Neural crest cell (in vitro differentiated cells): Measurements from ENCODE around the gene PYGB. TPM values are rescaled to one million over a fixed set of nuclear protein-coding genes. Genes with fewer than 3 reads are reported as not detected.
A peak's percentile ranks its signal among the peaks of the same experiment; 100 is the strongest.

Experiments
- DNase-seq: peaks from one replicate; pipeline ENCODE4 v3.0.0; 2021; ENCODE audit warnings: low read depth, mixed read lengths, low spot score
- H3K27ac Mint-ChIP-seq: one replicate; pipeline ENCODE4 v1.8.0; 2021; ENCODE audit warnings: mild to moderate bottlenecking, mixed read lengths; ENCODE audit not compliant: unreplicated experiment
- H3K27me3 Mint-ChIP-seq: 2 replicates; pipeline ENCODE4 v1.8.0; 2021; ENCODE audit warnings: low read depth, mild to moderate bottlenecking, mixed read lengths
- H3K36me3 Mint-ChIP-seq: 2 replicates; pipeline ENCODE4 v1.8.0; 2021; ENCODE audit warnings: low read depth, mild to moderate bottlenecking, mixed read lengths
- H3K4me1 Mint-ChIP-seq: 2 replicates; pipeline ENCODE4 v1.8.0; 2021; ENCODE audit warnings: mixed read lengths
- H3K4me3 Mint-ChIP-seq: one replicate; pipeline ENCODE4 v1.8.0; 2021; ENCODE audit warnings: mild to moderate bottlenecking, mixed read lengths
- H3K9me3 Mint-ChIP-seq: 2 replicates; pipeline ENCODE4 v1.8.0; 2021; ENCODE audit warnings: mixed read lengths
- total RNA-seq: library from RNA; stranded (reverse); gene quantifications from 2 replicates; pipeline ENCODE4 v1.2.1, GENCODE V29; 2021
- TF ChIP-seq, protein P1 (sequence below): fragments of 200-600 bp; sonication (generic); conservative IDR thresholded peaks from 2 replicates; pipeline ENCODE4 v1.5.0; 2021; ENCODE audit warnings: antibody characterized with exemption, mild to moderate bottlenecking

The PYGB gene
- total RNA-seq, 1 donor from 2014 or later = 77.1 TPM

DNA sequence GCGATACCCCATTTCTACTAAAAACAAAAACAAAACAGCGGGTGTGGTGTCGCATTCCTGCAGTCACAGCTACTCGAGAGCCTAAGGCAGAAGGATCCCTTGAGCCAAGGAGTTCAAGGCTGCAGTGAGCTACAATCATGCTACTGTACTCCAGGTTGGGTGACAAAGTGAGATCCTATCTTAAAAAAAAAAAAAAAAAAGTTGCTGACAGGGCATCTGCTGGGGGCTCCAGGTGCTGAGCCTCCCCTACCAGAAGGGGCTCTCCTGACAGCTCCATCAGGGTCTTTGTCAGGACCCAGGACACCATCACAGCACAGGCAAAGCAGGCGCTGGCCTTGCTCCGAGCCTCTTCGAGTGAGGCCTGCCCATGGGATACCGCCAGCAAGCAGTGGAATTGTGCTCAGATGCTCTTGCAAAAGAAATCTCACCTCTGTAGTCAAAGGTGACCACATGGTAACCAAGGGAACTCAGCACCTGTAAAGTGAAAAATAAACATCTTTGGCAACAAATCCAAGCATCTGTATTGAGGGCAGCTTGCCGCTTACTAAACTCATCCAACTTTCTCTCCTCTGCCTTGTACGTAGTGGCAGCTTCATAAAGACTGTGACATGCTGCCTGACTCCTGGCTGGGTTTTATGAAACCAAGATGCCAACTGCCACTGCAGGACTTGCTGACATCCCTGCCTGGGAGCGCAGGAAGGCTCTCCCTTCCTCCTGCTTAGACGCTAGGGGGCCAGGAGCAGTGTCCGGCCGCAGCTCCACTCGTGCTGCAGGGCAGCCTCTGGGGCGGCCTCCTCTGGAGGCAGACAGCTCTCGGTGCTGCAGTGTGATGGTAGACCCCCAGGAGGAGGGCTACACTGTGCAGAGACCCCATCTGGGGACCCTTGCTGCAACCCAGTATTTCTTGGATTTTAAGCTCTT is 66.9 kb downstream of the PYGB start:
- TF ChIP-seq, protein P1, sequence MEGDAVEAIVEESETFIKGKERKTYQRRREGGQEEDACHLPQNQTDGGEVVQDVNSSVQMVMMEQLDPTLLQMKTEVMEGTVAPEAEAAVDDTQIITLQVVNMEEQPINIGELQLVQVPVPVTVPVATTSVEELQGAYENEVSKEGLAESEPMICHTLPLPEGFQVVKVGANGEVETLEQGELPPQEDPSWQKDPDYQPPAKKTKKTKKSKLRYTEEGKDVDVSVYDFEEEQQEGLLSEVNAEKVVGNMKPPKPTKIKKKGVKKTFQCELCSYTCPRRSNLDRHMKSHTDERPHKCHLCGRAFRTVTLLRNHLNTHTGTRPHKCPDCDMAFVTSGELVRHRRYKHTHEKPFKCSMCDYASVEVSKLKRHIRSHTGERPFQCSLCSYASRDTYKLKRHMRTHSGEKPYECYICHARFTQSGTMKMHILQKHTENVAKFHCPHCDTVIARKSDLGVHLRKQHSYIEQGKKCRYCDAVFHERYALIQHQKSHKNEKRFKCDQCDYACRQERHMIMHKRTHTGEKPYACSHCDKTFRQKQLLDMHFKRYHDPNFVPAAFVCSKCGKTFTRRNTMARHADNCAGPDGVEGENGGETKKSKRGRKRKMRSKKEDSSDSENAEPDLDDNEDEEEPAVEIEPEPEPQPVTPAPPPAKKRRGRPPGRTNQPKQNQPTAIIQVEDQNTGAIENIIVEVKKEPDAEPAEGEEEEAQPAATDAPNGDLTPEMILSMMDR = no peak
- H3K27me3 Mint-ChIP-seq = no peaks in the 10 kb centered on the region
- peak overlapping the region; percentile 69 for H3K27ac Mint-ChIP-seq
- DNase-seq = no peak
- peaks cover 20% of the 10 kb centered on the region for H3K4me1 Mint-ChIP-seq
- no peaks in the 10 kb centered on the region for H3K9me3 Mint-ChIP-seq
- H3K36me3 Mint-ChIP-seq = peaks cover 12% of the 10 kb centered on the region
- H3K4me3 Mint-ChIP-seq = no peak overlapping the region

DNA sequence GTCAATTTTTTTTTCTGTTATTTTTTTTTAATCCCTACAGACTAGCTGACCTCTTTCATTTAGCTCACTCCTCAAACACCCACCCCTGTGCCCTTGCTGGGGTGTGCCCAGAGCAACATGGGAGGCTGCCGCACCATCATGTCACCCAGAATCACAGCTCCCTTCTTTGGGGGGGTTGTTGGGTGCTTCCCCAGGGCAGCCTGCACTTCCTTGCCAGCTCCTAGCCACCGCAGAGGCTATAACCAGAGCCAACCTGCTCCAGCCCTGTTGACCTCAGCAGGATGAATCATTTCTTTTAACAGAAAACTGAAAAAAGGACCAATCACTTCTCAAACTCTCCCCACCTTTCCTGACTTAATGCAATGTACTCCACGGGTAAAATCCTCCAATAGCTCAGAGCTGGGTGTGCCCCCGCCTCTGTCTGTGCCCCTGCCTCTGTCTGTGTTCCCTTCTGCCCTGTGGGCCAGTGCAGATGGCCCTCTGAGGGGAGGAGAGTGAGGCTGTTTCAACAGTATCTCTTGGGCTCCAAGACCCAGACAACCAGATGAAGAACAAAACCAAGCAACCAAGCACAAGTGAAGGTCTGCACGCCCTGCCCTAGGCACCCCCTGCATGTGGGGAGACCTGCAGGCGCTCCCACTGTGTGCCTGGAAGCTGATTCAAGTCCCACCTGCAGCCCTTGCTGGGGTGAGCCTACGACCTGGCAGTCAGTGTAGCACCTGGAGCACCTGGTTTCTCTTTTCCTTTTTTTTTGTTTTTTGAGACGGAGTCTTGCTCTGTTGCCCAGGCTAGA is 67.7 kb downstream of the PYGB start:
- Mint-ChIP-seq H3K9me3 (no peaks in the 10 kb centered on the region), H3K4me3 (no peak overlapping the region), H3K36me3 (peaks cover 7% of the 10 kb centered on the region), H3K27me3 (no peaks in the 10 kb centered on the region), H3K27ac (no peak overlapping the region), H3K4me1 (peaks cover 18% of the 10 kb centered on the region)
- no peak for DNase-seq
- TF ChIP-seq, protein P1 = no peak

DNA sequence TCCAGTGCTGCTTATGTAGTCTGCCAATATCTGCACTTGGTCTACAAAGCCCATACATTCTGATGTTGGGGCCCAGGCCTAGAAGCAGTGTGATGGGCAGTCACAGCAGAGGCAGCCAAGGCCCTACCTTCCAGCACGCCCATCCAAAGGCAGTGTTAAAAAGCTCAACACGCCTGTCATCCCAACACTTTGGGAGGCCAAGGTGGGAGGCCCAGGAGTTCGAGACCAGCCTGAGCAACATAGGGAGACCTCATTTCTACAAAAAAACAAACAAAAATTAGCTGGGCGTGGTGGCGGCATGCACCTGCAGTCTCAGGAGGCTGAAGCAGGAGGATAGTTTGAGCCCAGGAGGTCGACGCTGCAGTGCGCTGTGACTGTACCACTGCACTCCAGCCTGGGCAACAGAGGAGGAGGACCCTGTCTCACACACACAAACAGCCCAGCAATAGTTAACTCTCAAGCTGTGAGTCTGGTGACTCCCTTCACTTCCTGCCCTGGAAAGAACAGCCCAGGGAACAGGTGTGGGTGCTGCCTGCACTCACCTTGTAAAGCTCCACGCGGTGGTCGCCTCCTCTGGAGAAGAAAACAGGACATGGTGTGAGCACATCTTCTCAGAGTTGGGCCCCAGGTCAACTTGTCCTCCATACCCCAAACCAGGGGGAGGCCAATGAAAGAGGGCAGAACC is 68.8 kb downstream of the PYGB start:
- Mint-ChIP-seq H3K4me1 (peaks cover 19% of the 10 kb centered on the region), H3K9me3 (no peaks in the 10 kb centered on the region), H3K36me3 (peaks cover 6% of the 10 kb centered on the region), H3K27me3 (no peaks in the 10 kb centered on the region), H3K27ac (no peak overlapping the region), H3K4me3 (no peak overlapping the region)
- TF ChIP-seq, protein P1 = no peak
- DNase-seq = no peak

DNA sequence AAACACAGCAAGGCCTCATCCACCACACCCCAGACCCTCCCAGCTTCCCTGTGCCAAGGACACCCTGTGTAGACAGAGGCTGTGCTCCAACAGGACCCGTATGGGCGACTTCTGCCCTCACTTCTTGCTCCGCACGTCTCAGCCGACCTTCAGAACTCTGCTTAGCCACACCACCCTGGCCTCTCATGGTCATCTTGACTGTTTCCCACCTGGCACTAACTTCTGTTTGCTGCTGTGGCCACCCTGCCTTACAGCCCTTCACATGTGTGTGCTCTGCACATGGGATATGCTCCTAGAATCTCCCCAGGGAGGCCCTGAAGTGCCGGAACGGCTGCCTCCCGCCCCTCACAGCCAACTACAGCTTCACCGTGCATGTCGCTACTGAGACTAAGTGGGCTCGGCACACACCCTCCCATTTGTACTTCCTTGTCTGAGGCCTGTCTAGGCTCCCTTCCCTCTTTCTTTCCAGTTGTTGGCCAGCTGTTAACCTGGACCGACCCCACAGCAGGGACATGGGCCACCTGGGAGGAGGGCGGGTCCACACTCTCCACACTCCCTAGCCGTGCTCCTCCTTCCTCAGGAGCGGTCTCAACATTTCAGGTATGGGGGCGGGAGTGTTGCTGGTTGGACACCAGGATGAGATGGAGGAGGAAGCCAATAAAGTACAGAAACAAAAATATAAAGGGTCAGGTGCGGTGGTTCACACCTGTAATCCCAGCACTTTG is 69.6 kb downstream of the PYGB start:
- Mint-ChIP-seq H3K36me3 (peaks cover 3% of the 10 kb centered on the region), H3K27me3 (no peaks in the 10 kb centered on the region), H3K9me3 (no peaks in the 10 kb centered on the region), H3K4me3 (no peak overlapping the region), H3K4me1 (peaks cover 20% of the 10 kb centered on the region), H3K27ac (peak overlapping the region; percentile 88)
- no peak for DNase-seq
- TF ChIP-seq, protein P1 = no peak
